Measurements from ENCODE around the gene CEP20. TPM values are rescaled to one million over a fixed set of nuclear protein-coding genes. Genes with fewer than 3 reads are reported as not detected.

CEP20 gene
- polyA plus RNA-seq, 1 of the 3 experiments (the other 2 are of a cell fraction) = 14.8 TPM

DNA sequence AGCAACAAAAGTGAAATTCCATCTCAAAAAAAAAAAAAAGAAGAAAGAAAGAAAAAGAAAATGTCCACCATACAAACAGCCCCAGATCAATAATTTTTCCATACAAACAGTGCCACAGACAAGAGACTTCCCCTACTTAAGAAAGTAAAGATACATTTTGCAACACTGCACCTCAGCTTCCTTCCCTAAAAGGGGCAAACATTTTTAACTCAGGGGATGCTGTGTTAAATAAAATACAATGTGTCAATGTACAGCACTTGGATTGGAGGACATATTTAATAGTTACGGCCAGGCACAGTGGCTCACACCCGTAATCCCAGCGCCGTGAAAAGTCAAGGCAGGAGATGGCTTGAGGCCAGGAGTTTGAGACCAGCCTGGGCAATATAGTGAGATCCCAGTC, 53.9 kb downstream of the CEP20 start:
- H3K9me2 ChIP-seq = no peaks in the 10 kb centered on the region
- no peaks in the 10 kb centered on the region for H3K36me3 ChIP-seq (replicated peaks in 1 of 2; ENCODE audit: control insufficient read depth in 1 of 2, insufficient read depth in 2 of 2, low read length in 1 of 2)
- no peak overlapping the region for H3K27ac ChIP-seq (ENCODE audit: low read depth in 2 of 2, low read length in 1 of 2)
- TF ChIP-seq, protein P1, sequence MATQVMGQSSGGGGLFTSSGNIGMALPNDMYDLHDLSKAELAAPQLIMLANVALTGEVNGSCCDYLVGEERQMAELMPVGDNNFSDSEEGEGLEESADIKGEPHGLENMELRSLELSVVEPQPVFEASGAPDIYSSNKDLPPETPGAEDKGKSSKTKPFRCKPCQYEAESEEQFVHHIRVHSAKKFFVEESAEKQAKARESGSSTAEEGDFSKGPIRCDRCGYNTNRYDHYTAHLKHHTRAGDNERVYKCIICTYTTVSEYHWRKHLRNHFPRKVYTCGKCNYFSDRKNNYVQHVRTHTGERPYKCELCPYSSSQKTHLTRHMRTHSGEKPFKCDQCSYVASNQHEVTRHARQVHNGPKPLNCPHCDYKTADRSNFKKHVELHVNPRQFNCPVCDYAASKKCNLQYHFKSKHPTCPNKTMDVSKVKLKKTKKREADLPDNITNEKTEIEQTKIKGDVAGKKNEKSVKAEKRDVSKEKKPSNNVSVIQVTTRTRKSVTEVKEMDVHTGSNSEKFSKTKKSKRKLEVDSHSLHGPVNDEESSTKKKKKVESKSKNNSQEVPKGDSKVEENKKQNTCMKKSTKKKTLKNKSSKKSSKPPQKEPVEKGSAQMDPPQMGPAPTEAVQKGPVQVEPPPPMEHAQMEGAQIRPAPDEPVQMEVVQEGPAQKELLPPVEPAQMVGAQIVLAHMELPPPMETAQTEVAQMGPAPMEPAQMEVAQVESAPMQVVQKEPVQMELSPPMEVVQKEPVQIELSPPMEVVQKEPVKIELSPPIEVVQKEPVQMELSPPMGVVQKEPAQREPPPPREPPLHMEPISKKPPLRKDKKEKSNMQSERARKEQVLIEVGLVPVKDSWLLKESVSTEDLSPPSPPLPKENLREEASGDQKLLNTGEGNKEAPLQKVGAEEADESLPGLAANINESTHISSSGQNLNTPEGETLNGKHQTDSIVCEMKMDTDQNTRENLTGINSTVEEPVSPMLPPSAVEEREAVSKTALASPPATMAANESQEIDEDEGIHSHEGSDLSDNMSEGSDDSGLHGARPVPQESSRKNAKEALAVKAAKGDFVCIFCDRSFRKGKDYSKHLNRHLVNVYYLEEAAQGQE (IDR thresholded peaks at IDR 0.05; ENCODE audit: low read depth, low read length) = no peak
- TF ChIP-seq EZH2phosphoT487 (IDR thresholded peaks at IDR 0.05; ENCODE audit: borderline replicate concordance, low read depth) (no peak), YY1 (IDR thresholded peaks at IDR 0.05; ENCODE audit: low read depth) (no peak), MXI1 (IDR thresholded peaks at IDR 0.05; ENCODE audit: low read depth, low read length) (no peak), TEAD4 (IDR thresholded peaks at IDR 0.05; ENCODE audit: borderline replicate concordance, insufficient read depth) (no peak), RXRA (IDR thresholded peaks at IDR 0.05; ENCODE audit: borderline replicate concordance, low read depth) (no peak), MEF2A (IDR thresholded peaks at IDR 0.05; ENCODE audit: borderline replicate concordance, low read depth) (no peak), FOSL2 (IDR thresholded peaks at IDR 0.05; ENCODE audit: borderline replicate concordance, low read depth) (no peak), NRF1 (IDR thresholded peaks at IDR 0.05; ENCODE audit: low read depth, low read length) (no peak), EP300 (IDR thresholded peaks at IDR 0.05; ENCODE audit: borderline replicate concordance in 1 of 2, low read depth in 1 of 2, low read length in 1 of 2) (no peak), RFX5 (IDR thresholded peaks at IDR 0.05; ENCODE audit: low read length) (no peak), FOXM1 (IDR thresholded peaks at IDR 0.05; ENCODE audit: low read depth) (no peak), RAD21 (IDR thresholded peaks at IDR 0.05; ENCODE audit: low read length) (no peak)
- TF ChIP-seq, protein P2, sequence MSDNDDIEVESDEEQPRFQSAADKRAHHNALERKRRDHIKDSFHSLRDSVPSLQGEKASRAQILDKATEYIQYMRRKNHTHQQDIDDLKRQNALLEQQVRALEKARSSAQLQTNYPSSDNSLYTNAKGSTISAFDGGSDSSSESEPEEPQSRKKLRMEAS (IDR thresholded peaks at IDR 0.05; ENCODE audit: low read depth) = no peak
- TF ChIP-seq, protein P3, sequence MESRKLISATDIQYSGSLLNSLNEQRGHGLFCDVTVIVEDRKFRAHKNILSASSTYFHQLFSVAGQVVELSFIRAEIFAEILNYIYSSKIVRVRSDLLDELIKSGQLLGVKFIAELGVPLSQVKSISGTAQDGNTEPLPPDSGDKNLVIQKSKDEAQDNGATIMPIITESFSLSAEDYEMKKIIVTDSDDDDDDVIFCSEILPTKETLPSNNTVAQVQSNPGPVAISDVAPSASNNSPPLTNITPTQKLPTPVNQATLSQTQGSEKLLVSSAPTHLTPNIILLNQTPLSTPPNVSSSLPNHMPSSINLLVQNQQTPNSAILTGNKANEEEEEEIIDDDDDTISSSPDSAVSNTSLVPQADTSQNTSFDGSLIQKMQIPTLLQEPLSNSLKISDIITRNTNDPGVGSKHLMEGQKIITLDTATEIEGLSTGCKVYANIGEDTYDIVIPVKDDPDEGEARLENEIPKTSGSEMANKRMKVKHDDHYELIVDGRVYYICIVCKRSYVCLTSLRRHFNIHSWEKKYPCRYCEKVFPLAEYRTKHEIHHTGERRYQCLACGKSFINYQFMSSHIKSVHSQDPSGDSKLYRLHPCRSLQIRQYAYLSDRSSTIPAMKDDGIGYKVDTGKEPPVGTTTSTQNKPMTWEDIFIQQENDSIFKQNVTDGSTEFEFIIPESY (IDR thresholded peaks at IDR 0.05; ENCODE audit: borderline replicate concordance, low read depth) = no peak
- TF ChIP-seq, protein P4, sequence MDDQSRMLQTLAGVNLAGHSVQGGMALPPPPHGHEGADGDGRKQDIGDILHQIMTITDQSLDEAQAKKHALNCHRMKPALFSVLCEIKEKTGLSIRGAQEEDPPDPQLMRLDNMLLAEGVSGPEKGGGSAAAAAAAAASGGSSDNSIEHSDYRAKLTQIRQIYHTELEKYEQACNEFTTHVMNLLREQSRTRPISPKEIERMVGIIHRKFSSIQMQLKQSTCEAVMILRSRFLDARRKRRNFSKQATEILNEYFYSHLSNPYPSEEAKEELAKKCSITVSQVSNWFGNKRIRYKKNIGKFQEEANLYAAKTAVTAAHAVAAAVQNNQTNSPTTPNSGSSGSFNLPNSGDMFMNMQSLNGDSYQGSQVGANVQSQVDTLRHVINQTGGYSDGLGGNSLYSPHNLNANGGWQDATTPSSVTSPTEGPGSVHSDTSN (IDR thresholded peaks at IDR 0.05) = no peak
- TF ChIP-seq, protein P5, sequence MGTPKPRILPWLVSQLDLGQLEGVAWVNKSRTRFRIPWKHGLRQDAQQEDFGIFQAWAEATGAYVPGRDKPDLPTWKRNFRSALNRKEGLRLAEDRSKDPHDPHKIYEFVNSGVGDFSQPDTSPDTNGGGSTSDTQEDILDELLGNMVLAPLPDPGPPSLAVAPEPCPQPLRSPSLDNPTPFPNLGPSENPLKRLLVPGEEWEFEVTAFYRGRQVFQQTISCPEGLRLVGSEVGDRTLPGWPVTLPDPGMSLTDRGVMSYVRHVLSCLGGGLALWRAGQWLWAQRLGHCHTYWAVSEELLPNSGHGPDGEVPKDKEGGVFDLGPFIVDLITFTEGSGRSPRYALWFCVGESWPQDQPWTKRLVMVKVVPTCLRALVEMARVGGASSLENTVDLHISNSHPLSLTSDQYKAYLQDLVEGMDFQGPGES (IDR thresholded peaks at IDR 0.05; ENCODE audit: low read depth, low read length) = no peak
- TF ChIP-seq, protein P6, sequence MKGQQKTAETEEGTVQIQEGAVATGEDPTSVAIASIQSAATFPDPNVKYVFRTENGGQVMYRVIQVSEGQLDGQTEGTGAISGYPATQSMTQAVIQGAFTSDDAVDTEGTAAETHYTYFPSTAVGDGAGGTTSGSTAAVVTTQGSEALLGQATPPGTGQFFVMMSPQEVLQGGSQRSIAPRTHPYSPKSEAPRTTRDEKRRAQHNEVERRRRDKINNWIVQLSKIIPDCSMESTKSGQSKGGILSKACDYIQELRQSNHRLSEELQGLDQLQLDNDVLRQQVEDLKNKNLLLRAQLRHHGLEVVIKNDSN (IDR thresholded peaks at IDR 0.05; ENCODE audit: borderline replicate concordance, low read depth) = no peak
- TF ChIP-seq, protein P7, sequence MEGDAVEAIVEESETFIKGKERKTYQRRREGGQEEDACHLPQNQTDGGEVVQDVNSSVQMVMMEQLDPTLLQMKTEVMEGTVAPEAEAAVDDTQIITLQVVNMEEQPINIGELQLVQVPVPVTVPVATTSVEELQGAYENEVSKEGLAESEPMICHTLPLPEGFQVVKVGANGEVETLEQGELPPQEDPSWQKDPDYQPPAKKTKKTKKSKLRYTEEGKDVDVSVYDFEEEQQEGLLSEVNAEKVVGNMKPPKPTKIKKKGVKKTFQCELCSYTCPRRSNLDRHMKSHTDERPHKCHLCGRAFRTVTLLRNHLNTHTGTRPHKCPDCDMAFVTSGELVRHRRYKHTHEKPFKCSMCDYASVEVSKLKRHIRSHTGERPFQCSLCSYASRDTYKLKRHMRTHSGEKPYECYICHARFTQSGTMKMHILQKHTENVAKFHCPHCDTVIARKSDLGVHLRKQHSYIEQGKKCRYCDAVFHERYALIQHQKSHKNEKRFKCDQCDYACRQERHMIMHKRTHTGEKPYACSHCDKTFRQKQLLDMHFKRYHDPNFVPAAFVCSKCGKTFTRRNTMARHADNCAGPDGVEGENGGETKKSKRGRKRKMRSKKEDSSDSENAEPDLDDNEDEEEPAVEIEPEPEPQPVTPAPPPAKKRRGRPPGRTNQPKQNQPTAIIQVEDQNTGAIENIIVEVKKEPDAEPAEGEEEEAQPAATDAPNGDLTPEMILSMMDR (IDR thresholded peaks at IDR 0.05) = no peak
- no peak overlapping the region for H3K4me2 ChIP-seq
- H3K9ac ChIP-seq = no peak overlapping the region
- 91% methylated on average over 4 of the region's 4 CpGs for WGBS (ENCODE audit: low lambda C conversion rate)
- no peaks in the 10 kb centered on the region for H3F3A ChIP-seq (replicated peaks; ENCODE audit: insufficient read depth)
- no peaks in the 10 kb centered on the region for H3K79me2 ChIP-seq (ENCODE audit: insufficient read depth)
- H3K9me3 ChIP-seq = no peaks in the 10 kb centered on the region
- H3K27me3 ChIP-seq (ENCODE audit: insufficient read depth) = peaks cover 5% of the 10 kb centered on the region; the same call in 1 of the 2 replicates
- H3K4me1 ChIP-seq (ENCODE audit: control insufficient read depth in 1 of 2, insufficient read depth in 2 of 2, low read depth in 1 of 2, low read length in 1 of 2) = no peaks in the 10 kb centered on the region
- no peak overlapping the region for H3K4me3 ChIP-seq (ENCODE audit: low read depth in 2 of 2, low read length in 1 of 2)
- ChIA-PET CTCF (interaction anchor here (2.9 kb wide), 1 partner anchor 13 kb away, joined by 19 read pairs; no protein-coding TSS in a partner anchor), POLR2A (no interaction called here)
- H2AFZ ChIP-seq (ENCODE audit: low read depth) = no peak overlapping the region
- no peak for DNase-seq
- H4K20me1 ChIP-seq (ENCODE audit: insufficient read depth) = no peaks in the 10 kb centered on the region
